Nucleus accumbens (tissue), 56 donors: ENCODE data around the gene USP32.
"Not testable (repeated sequence)": the region's sequence is repeated elsewhere in the genome, so short reads cannot be mapped to it uniquely, and the experiment has no call there.

Experiments
- DNase-seq, 56 donors: peaks; one replicate each; lab custom pipeline; 2025; lab: John Stamatoyannopoulos, UW

USP32 gene

GRCh38 chr17:60412701-60413100 lies 20.8 kb upstream of the USP32 start:
- no peak for DNase-seq

- DNase-seq: no peak
These were observed 18.1 kb upstream of the USP32 start for GRCh38 chr17:60410001-60410400.

- no peak for DNase-seq
These were observed 15.0 kb upstream of the USP32 start for GRCh38 chr17:60406887-60407286.

- no peak for DNase-seq
These were observed 12.0 kb upstream of the USP32 start for GRCh38 chr17:60403962-60404361.

GRCh38 chr17:60403523-60403810 lies 11.5 kb upstream of the USP32 start:
- no peak for DNase-seq

- DNase-seq: no peak
These were observed 9.9 kb upstream of the USP32 start for GRCh38 chr17:60401819-60402218.

GRCh38 chr17:60398227-60398959 lies 6.5 kb upstream of the USP32 start:
- no peak for DNase-seq

GRCh38 chr17:60396412-60396811 lies 4.5 kb upstream of the USP32 start:
- DNase-seq: no peak

GRCh38 chr17:60395508-60396065 lies 3.7 kb upstream of the USP32 start:
- DNase-seq: no peak

GRCh38 chr17:60393840-60394723 lies 2.1 kb upstream of the USP32 start:
- no peak for DNase-seq

- peak in 18 of 56 donors; percentile 3 to 38 (median 16) for DNase-seq
These were observed 1.1 kb upstream of the USP32 start for GRCh38 chr17:60392845-60393702.

GRCh38 chr17:60391471-60392041 lies 377 bp downstream of the USP32 start:
- DNase-seq: peak in 11 of 56 donors; percentile 36 to 91 (median 63)

- DNase-seq: peak in 40 of 56 donors; percentile 2 to 65 (median 40)
These were observed 935 bp downstream of the USP32 start for GRCh38 chr17:60390925-60391470.

- DNase-seq: no peak
These were observed 1.7 kb downstream of the USP32 start for GRCh38 chr17:60390186-60390585.

- DNase-seq: no peak
These were observed 3.2 kb downstream of the USP32 start for GRCh38 chr17:60388742-60389141.

- DNase-seq: no peak
These were observed 4.3 kb downstream of the USP32 start for GRCh38 chr17:60387666-60388065.

GRCh38 chr17:60386147-60387058 lies 5.5 kb downstream of the USP32 start:
- DNase-seq: no peak

- not testable (repeated sequence) for DNase-seq
These were observed 7.0 kb downstream of the USP32 start for GRCh38 chr17:60384921-60385320.

- no peak for DNase-seq
These were observed 8.6 kb downstream of the USP32 start for GRCh38 chr17:60383379-60383778.
